ENCODE results near the gene RIPOR3. TPM values are rescaled to one million over a fixed set of nuclear protein-coding genes. Genes with fewer than 3 reads are reported as not detected.

Gene RIPOR3
- total RNA-seq, 2 donors from 2014 or later, result 2.1 TPM; not detected in 1

- no peaks in the 10 kb centered on the region for H3K9me3 ChIP-seq (ENCODE audit: control insufficient read depth, low read length, poor library complexity, severe bottlenecking)
- Mint-ChIP-seq H3K4me1 (peaks cover 12% of the 10 kb centered on the region), H3K36me3 (ENCODE audit: low read depth) (no peaks in the 10 kb centered on the region), H3K27me3 (no peaks in the 10 kb centered on the region), H3K4me3 (no peak overlapping the region), H3K27ac (no peak overlapping the region)
- DNase-seq, result no peak
- ATAC-seq, result no peak
Observed at GRCh38 chr20:50728981-50729874, 37.9 kb upstream of the RIPOR3 start.

- no peaks in the 10 kb centered on the region for H3K27me3 Mint-ChIP-seq
- ATAC-seq, result no peak
Observed at GRCh38 chr20:50728486-50728980, 37.2 kb upstream of the RIPOR3 start.

GRCh38 chr20:50727792-50728485 lies 36.6 kb upstream of the RIPOR3 start:
- no peak overlapping the region for H3K4me3 Mint-ChIP-seq

More at GRCh38 chr20:50728486-50728980, 37.2 kb upstream of the RIPOR3 start:
- H3K9me3 ChIP-seq (ENCODE audit: control insufficient read depth, low read length, poor library complexity, severe bottlenecking), result no peaks in the 10 kb centered on the region
- Mint-ChIP-seq H3K27ac (no peak overlapping the region), H3K4me3 (no peak overlapping the region), H3K4me1 (peaks cover 12% of the 10 kb centered on the region), H3K36me3 (ENCODE audit: low read depth) (no peaks in the 10 kb centered on the region)
- DNase-seq, result no peak

GRCh38 chr20:50726955-50727791 lies 35.8 kb upstream of the RIPOR3 start:
- no peak overlapping the region for H3K4me3 Mint-ChIP-seq
- no peaks in the 10 kb centered on the region for H3K9me3 ChIP-seq (ENCODE audit: control insufficient read depth, low read length, poor library complexity, severe bottlenecking)
- no peak overlapping the region for H3K27ac Mint-ChIP-seq
- no peak for ATAC-seq
- no peak for DNase-seq
- H3K36me3 Mint-ChIP-seq (ENCODE audit: low read depth), result no peaks in the 10 kb centered on the region
- H3K4me1 Mint-ChIP-seq, result peaks cover 3% of the 10 kb centered on the region
- H3K27me3 Mint-ChIP-seq, result no peaks in the 10 kb centered on the region

More at GRCh38 chr20:50727792-50728485, 36.6 kb upstream of the RIPOR3 start:
- no peaks in the 10 kb centered on the region for H3K36me3 Mint-ChIP-seq (ENCODE audit: low read depth)
- ATAC-seq (no peak), DNase-seq (no peak)
- no peaks in the 10 kb centered on the region for H3K9me3 ChIP-seq (ENCODE audit: control insufficient read depth, low read length, poor library complexity, severe bottlenecking)
- H3K27me3 Mint-ChIP-seq, result no peaks in the 10 kb centered on the region
- H3K4me1 Mint-ChIP-seq, result peaks cover 10% of the 10 kb centered on the region
- H3K27ac Mint-ChIP-seq, result no peak overlapping the region

- ATAC-seq, result no peak
Observed at GRCh38 chr20:50725724-50726005, 34.3 kb upstream of the RIPOR3 start.

GRCh38 chr20:50724851-50725723 lies 33.7 kb upstream of the RIPOR3 start:
- no peaks in the 10 kb centered on the region for H3K9me3 ChIP-seq (ENCODE audit: control insufficient read depth, low read length, poor library complexity, severe bottlenecking)
- Mint-ChIP-seq H3K4me1 (no peaks in the 10 kb centered on the region), H3K27ac (no peak overlapping the region), H3K27me3 (peaks cover under 1% of the 10 kb centered on the region), H3K36me3 (ENCODE audit: low read depth) (no peaks in the 10 kb centered on the region), H3K4me3 (no peak overlapping the region)
- no peak for ATAC-seq
- no peak for DNase-seq

More at GRCh38 chr20:50725724-50726005, 34.3 kb upstream of the RIPOR3 start:
- Mint-ChIP-seq H3K27ac (no peak overlapping the region), H3K27me3 (no peaks in the 10 kb centered on the region), H3K36me3 (ENCODE audit: low read depth) (no peaks in the 10 kb centered on the region), H3K4me1 (no peaks in the 10 kb centered on the region), H3K4me3 (no peak overlapping the region)
- H3K9me3 ChIP-seq (ENCODE audit: control insufficient read depth, low read length, poor library complexity, severe bottlenecking), result no peaks in the 10 kb centered on the region
- no peak for DNase-seq

- Mint-ChIP-seq H3K27me3 (peaks cover 5% of the 10 kb centered on the region), H3K4me3 (no peak overlapping the region), H3K4me1 (no peaks in the 10 kb centered on the region), H3K36me3 (ENCODE audit: low read depth) (no peaks in the 10 kb centered on the region), H3K27ac (no peak overlapping the region)
- H3K9me3 ChIP-seq (ENCODE audit: control insufficient read depth, low read length, poor library complexity, severe bottlenecking), result no peaks in the 10 kb centered on the region
- DNase-seq, result no peak
- ATAC-seq, result no peak
Observed at GRCh38 chr20:50724112-50724725, 32.9 kb upstream of the RIPOR3 start.

- Mint-ChIP-seq H3K27ac (peak overlapping the region; percentile 6), H3K36me3 (ENCODE audit: low read depth) (no peaks in the 10 kb centered on the region), H3K27me3 (peaks cover 5% of the 10 kb centered on the region), H3K4me3 (no peak overlapping the region), H3K4me1 (no peaks in the 10 kb centered on the region)
- H3K9me3 ChIP-seq (ENCODE audit: control insufficient read depth, low read length, poor library complexity, severe bottlenecking), result no peaks in the 10 kb centered on the region
- ATAC-seq (no peak), DNase-seq (no peak)
Observed at GRCh38 chr20:50723672-50724071, 32.3 kb upstream of the RIPOR3 start.

- ATAC-seq, result no peak
- H3K27ac Mint-ChIP-seq, result no peak overlapping the region
- no peaks in the 10 kb centered on the region for H3K4me1 Mint-ChIP-seq
- no peaks in the 10 kb centered on the region for H3K36me3 Mint-ChIP-seq (ENCODE audit: low read depth)
- H3K4me3 Mint-ChIP-seq, result no peak overlapping the region
- H3K9me3 ChIP-seq (ENCODE audit: control insufficient read depth, low read length, poor library complexity, severe bottlenecking), result no peaks in the 10 kb centered on the region
- no peak for DNase-seq
- peaks cover 12% of the 10 kb centered on the region for H3K27me3 Mint-ChIP-seq
Observed at GRCh38 chr20:50722424-50723155, 31.2 kb upstream of the RIPOR3 start.

- H3K27me3 Mint-ChIP-seq, result peaks cover 12% of the 10 kb centered on the region
- ATAC-seq (no peak), DNase-seq (no peak)
- no peaks in the 10 kb centered on the region for H3K9me3 ChIP-seq (ENCODE audit: control insufficient read depth, low read length, poor library complexity, severe bottlenecking)
- no peaks in the 10 kb centered on the region for H3K36me3 Mint-ChIP-seq (ENCODE audit: low read depth)
- no peak overlapping the region for H3K27ac Mint-ChIP-seq
- no peaks in the 10 kb centered on the region for H3K4me1 Mint-ChIP-seq
- H3K4me3 Mint-ChIP-seq, result no peak overlapping the region
Observed at GRCh38 chr20:50721881-50722281, 30.5 kb upstream of the RIPOR3 start.

GRCh38 chr20:50720582-50720981 lies 29.2 kb upstream of the RIPOR3 start:
- Mint-ChIP-seq H3K36me3 (ENCODE audit: low read depth) (no peaks in the 10 kb centered on the region), H3K27ac (no peak overlapping the region), H3K4me3 (no peak overlapping the region), H3K27me3 (peaks cover 12% of the 10 kb centered on the region), H3K4me1 (no peaks in the 10 kb centered on the region)
- no peaks in the 10 kb centered on the region for H3K9me3 ChIP-seq (ENCODE audit: control insufficient read depth, low read length, poor library complexity, severe bottlenecking)
- no peak for DNase-seq
- no peak for ATAC-seq

All from T-helper 17 cell (primary cell).